ENCODE results near the gene DNTTIP2.
"Not testable (repeated sequence)": the region's sequence is repeated elsewhere in the genome, so short reads cannot be mapped to it uniquely, and the experiment has no call there.

DNTTIP2 gene

GRCh38 chr1:93851878-93852277 is 27.1 kb downstream of the DNTTIP2 start:
- CTCF ChIA-PET = no interaction called here
- POLR2A ChIA-PET = no interaction called here
- TF ChIP-seq LEF1 (IDR thresholded peaks at IDR 0.05; ENCODE audit: borderline replicate concordance) (no peak), TARDBP (IDR thresholded peaks at IDR 0.05) (no peak), ARNT (IDR thresholded peaks at IDR 0.05) (no peak), BHLHE40 (IDR thresholded peaks at IDR 0.05; ENCODE audit: borderline replicate concordance) (no peak), HDGF (IDR thresholded peaks at IDR 0.05; ENCODE audit: borderline replicate concordance) (no peak), PKNOX1 (IDR thresholded peaks at IDR 0.05) (no peak), FOXA1 (IDR thresholded peaks at IDR 0.05) (no peak), SUZ12 (IDR thresholded peaks at IDR 0.05) (no peak), FOXK2 (IDR thresholded peaks at IDR 0.05) (no peak), NFRKB (IDR thresholded peaks at IDR 0.05) (no peak), L3MBTL2 (conservative IDR thresholded peaks at IDR 0.05) (no peak), FOXM1 (IDR thresholded peaks at IDR 0.05; ENCODE audit: borderline replicate concordance) (no peak), ELF4 (IDR thresholded peaks at IDR 0.05) (no peak), CTBP1 (IDR thresholded peaks at IDR 0.05; ENCODE audit: borderline replicate concordance) (no peak), ZNF384 (IDR thresholded peaks at IDR 0.05) (no peak), SP1 (IDR thresholded peaks at IDR 0.05) (no peak)
- no peak for DNase-seq (ENCODE audit: extremely low spot score)

GRCh38 chr1:93851327-93851712 is 27.7 kb downstream of the DNTTIP2 start:
- POLR2A ChIA-PET = no interaction called here
- TF ChIP-seq FOXA1 (IDR thresholded peaks at IDR 0.05) (no peak), CTBP1 (IDR thresholded peaks at IDR 0.05; ENCODE audit: borderline replicate concordance) (no peak), TARDBP (IDR thresholded peaks at IDR 0.05) (no peak), BHLHE40 (IDR thresholded peaks at IDR 0.05; ENCODE audit: borderline replicate concordance) (no peak), ZNF384 (IDR thresholded peaks at IDR 0.05) (no peak), SP1 (IDR thresholded peaks at IDR 0.05) (no peak), ARNT (IDR thresholded peaks at IDR 0.05) (no peak), SUZ12 (IDR thresholded peaks at IDR 0.05) (no peak), NFRKB (IDR thresholded peaks at IDR 0.05) (no peak), ELF4 (IDR thresholded peaks at IDR 0.05) (no peak), HDGF (IDR thresholded peaks at IDR 0.05; ENCODE audit: borderline replicate concordance) (no peak), FOXM1 (IDR thresholded peaks at IDR 0.05; ENCODE audit: borderline replicate concordance) (no peak), L3MBTL2 (conservative IDR thresholded peaks at IDR 0.05) (no peak), PKNOX1 (IDR thresholded peaks at IDR 0.05) (no peak), FOXK2 (IDR thresholded peaks at IDR 0.05) (no peak)
- CTCF ChIA-PET = interaction anchor here (0.6 to 0.9 kb wide), 2 partner anchors 33 to 233 kb away, joined by 3 read pairs; no protein-coding TSS in a partner anchor
- no peak for DNase-seq (ENCODE audit: extremely low spot score)

- POLR2A ChIA-PET = not testable (repeated sequence)
- CTCF ChIA-PET = interaction anchor here (0.6 to 0.9 kb wide), 3 partner anchors 18 to 233 kb away, joined by 3 to 5 read pairs (median 3); no protein-coding TSS in a partner anchor
Observed at GRCh38 chr1:93850687-93851326, 28.2 kb downstream of the DNTTIP2 start.

GRCh38 chr1:93848350-93848883 is 30.6 kb downstream of the DNTTIP2 start:
- no peak for TF ChIP-seq L3MBTL2 (conservative IDR thresholded peaks at IDR 0.05)
- TF ChIP-seq SP1 (IDR thresholded peaks at IDR 0.05) = no peak
- TF ChIP-seq FOXM1 (IDR thresholded peaks at IDR 0.05; ENCODE audit: borderline replicate concordance) = no peak
- TF ChIP-seq HDGF (IDR thresholded peaks at IDR 0.05; ENCODE audit: borderline replicate concordance) = no peak
- no peak for TF ChIP-seq PKNOX1 (IDR thresholded peaks at IDR 0.05)
- TF ChIP-seq NFRKB (IDR thresholded peaks at IDR 0.05) = no peak
- TF ChIP-seq CTBP1 (IDR thresholded peaks at IDR 0.05; ENCODE audit: borderline replicate concordance) = no peak
- TF ChIP-seq ZNF384 (IDR thresholded peaks at IDR 0.05) = no peak
- TF ChIP-seq ARNT (IDR thresholded peaks at IDR 0.05) = no peak
- no peak for TF ChIP-seq BHLHE40 (IDR thresholded peaks at IDR 0.05; ENCODE audit: borderline replicate concordance)
- no peak for TF ChIP-seq TARDBP (IDR thresholded peaks at IDR 0.05)
- TF ChIP-seq SUZ12 (IDR thresholded peaks at IDR 0.05) = no peak
- TF ChIP-seq ELF4 (IDR thresholded peaks at IDR 0.05) = no peak
- TF ChIP-seq FOXA1 (IDR thresholded peaks at IDR 0.05) = no peak
- no peak for TF ChIP-seq FOXK2 (IDR thresholded peaks at IDR 0.05)
- no peak for TF ChIP-seq LEF1 (IDR thresholded peaks at IDR 0.05; ENCODE audit: borderline replicate concordance)
- CTCF ChIA-PET = no interaction called here
- DNase-seq (ENCODE audit: extremely low spot score) = no peak
- POLR2A ChIA-PET = no interaction called here

More at GRCh38 chr1:93850687-93851326, 28.2 kb downstream of the DNTTIP2 start:
- not testable (repeated sequence) for DNase-seq (ENCODE audit: extremely low spot score)

DNA sequence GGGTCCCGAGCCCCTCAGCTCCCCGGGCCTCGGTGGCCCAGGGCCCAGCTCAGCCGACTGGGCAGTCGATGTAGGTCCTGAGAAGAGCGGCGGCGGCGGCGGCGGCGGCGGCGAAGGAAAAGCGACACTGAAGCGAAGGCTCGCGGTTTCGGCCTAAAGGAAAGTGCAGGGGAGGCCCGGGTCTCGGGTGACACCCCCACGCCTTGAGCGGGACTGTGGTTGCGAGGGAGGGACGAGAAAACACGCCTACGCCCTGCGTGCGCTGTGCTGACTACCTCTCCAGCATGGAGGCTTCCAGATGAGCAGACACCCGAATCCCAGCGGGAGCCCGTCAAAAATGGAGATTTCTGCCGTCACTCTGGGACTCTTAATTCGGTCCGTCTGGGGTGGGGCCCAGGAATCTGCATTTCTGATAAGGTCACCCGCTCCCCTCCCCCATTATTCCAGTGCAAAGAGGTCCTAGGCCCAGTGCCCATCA is 31.2 kb downstream of the DNTTIP2 start:
- ChIA-PET POLR2A (interaction anchor here (0.6 kb wide), 2 partner anchors 32 to 400 kb away, joined by 3 to 4 read pairs; partner anchors contain the start of genes DNTTIP2 and FNBP1L), CTCF (no interaction called here)
- TF ChIP-seq PKNOX1 (IDR thresholded peaks at IDR 0.05) (peak; percentile 72), SP1 (IDR thresholded peaks at IDR 0.05) (no peak), L3MBTL2 (conservative IDR thresholded peaks at IDR 0.05) (peak; percentile 31)
- peak; percentile 60 for DNase-seq (ENCODE audit: extremely low spot score)
